Measurements from ENCODE around the gene CCT3.

DNA sequence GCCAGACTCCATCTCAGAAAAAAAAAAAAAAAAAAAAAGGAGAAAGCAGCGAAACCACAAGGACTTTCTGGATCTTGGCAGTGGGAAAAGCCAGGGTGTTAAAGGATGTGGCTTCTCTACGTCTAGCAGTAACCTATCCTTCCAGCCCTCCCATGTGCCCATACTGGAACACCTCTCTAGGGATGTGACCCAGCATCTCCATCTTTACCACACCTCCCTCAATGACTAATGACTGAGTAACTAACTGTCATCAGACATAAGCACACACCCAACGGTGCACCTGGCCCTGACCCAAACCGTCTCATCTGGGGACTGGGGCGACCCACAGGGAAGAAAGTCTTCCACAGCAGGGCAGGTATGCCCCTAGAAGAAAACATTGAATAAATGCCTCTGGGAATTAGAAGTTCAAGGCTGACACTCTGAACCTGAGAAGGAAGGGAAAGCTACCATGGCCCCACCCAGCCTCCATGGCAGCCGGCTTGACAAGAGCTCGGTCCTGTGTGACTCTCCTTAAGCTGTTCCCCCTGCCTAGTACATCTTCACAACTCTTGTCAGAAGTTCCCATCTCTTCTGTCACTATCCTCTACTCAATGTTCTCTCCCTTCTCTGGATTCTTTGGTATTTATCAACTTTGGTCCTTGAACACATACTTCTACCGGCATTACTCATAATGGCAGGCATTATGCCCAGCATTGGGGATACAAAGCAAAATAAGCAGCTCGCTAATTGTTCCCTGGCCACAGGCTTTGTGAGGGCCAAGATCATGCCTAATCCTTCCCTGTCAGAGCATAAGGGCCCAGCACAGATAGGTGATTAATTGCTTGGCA lies 75.4 kb downstream of the CCT3 start:
- TF ChIP-seq, protein P1, sequence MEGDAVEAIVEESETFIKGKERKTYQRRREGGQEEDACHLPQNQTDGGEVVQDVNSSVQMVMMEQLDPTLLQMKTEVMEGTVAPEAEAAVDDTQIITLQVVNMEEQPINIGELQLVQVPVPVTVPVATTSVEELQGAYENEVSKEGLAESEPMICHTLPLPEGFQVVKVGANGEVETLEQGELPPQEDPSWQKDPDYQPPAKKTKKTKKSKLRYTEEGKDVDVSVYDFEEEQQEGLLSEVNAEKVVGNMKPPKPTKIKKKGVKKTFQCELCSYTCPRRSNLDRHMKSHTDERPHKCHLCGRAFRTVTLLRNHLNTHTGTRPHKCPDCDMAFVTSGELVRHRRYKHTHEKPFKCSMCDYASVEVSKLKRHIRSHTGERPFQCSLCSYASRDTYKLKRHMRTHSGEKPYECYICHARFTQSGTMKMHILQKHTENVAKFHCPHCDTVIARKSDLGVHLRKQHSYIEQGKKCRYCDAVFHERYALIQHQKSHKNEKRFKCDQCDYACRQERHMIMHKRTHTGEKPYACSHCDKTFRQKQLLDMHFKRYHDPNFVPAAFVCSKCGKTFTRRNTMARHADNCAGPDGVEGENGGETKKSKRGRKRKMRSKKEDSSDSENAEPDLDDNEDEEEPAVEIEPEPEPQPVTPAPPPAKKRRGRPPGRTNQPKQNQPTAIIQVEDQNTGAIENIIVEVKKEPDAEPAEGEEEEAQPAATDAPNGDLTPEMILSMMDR (IDR thresholded peaks at IDR 0.05) = no peak
- TF ChIP-seq POLR2A (IDR thresholded peaks at IDR 0.05) = no peak

Data from adrenal gland (tissue), 5 donors.